ENCODE data around the gene TM9SF1. TPM values are rescaled to one million over a fixed set of nuclear protein-coding genes. Genes with fewer than 3 reads are reported as not detected.

The TM9SF1 gene
- polyA plus RNA-seq, 3 donors = 14.6 to 56.0 (median 51.1) TPM

GRCh38 chr14:24212924-24213865 is 18.0 kb upstream of the TM9SF1 start, which contains the start of gene CHMP4A:
TSS of gene CHMP4A (minus strand) at chr14:24213488. CDS start at chr14:24213439, 49 bp downstream.
- peak; percentile 97 to 99 (median 98) for DNase-seq
- no peaks in the 10 kb centered on the region for H3K9me3 Mint-ChIP-seq
- Histone ChIP-seq H4K20me1 (ENCODE audit: insufficient read depth, low read length) (peaks cover 5% of the 10 kb centered on the region), H3K27ac (ENCODE audit: low read depth in 1 of 2, low read length in 2 of 2) (peak within 1 kb of the TSS; percentile 98 to 99), H3K9ac (ENCODE audit: insufficient read depth, low read length, poor library complexity, severe bottlenecking) (peak within 1 kb of the TSS; percentile 96), H3K9me3 (replicated peaks in 1 of 2; ENCODE audit: control insufficient read depth in 1 of 2, insufficient read depth in 1 of 2, low read length in 2 of 2) (no peaks in the 10 kb centered on the region), H3K4me2 (replicated peaks; ENCODE audit: extremely low read depth, low read length, poor library complexity, severe bottlenecking) (peak within 1 kb of the TSS; percentile 70), H2AFZ (ENCODE audit: insufficient read depth, low read depth, low read length, poor library complexity, severe bottlenecking) (peak within 1 kb of the TSS; percentile 69), H3K4me3 (replicated peaks in 1 of 3; ENCODE audit: low read depth in 2 of 3, low read length in 3 of 3) (peak within 1 kb of the TSS; percentile 50 to 84 (median 81)), H3K36me3 (replicated peaks in 1 of 2; ENCODE audit: control insufficient read depth in 1 of 2, insufficient read depth in 2 of 2, low read length in 2 of 2) (peaks cover 32 to 46% of the 10 kb centered on the region in 2 donors), H3K4me1 (ENCODE audit: control insufficient read depth in 1 of 2, insufficient read depth in 2 of 2, low read length in 2 of 2) (peaks cover 30 to 36% of the 10 kb centered on the region in 2 donors), H3K79me2 (ENCODE audit: insufficient read depth, low read length) (peaks cover 34% of the 10 kb centered on the region), H3K27me3 (ENCODE audit: control insufficient read depth in 2 of 2, insufficient read depth in 2 of 2, low read length in 2 of 2) (no peaks in the 10 kb centered on the region)
- H3K27ac Mint-ChIP-seq = peak within 1 kb of the TSS; percentile 95 to 100 (median 99)
- peak within 1 kb of the TSS; percentile 87 to 94 for H3K4me3 Mint-ChIP-seq
- WGBS (ENCODE audit: insufficient coverage) = under 1% methylated on average over 30 of the region's 53 CpGs
- peaks cover 35% of the 10 kb centered on the region for H3K4me1 Mint-ChIP-seq
- peaks cover 45 to 48% of the 10 kb centered on the region in 2 donors for H3K36me3 Mint-ChIP-seq
- intact Hi-C loops (cut with micrococcal nuclease) = loop anchor here in 1 of 2 donors (10.0 kb wide), 1 partner anchor 92 kb away; the partner anchor contains the start of gene CIDEB
- peaks cover 0 to 4% (median 0%) of the 10 kb centered on the region in 3 donors for H3K27me3 Mint-ChIP-seq (ENCODE audit: low read depth in 3 of 3)
- TF ChIP-seq, protein P1, sequence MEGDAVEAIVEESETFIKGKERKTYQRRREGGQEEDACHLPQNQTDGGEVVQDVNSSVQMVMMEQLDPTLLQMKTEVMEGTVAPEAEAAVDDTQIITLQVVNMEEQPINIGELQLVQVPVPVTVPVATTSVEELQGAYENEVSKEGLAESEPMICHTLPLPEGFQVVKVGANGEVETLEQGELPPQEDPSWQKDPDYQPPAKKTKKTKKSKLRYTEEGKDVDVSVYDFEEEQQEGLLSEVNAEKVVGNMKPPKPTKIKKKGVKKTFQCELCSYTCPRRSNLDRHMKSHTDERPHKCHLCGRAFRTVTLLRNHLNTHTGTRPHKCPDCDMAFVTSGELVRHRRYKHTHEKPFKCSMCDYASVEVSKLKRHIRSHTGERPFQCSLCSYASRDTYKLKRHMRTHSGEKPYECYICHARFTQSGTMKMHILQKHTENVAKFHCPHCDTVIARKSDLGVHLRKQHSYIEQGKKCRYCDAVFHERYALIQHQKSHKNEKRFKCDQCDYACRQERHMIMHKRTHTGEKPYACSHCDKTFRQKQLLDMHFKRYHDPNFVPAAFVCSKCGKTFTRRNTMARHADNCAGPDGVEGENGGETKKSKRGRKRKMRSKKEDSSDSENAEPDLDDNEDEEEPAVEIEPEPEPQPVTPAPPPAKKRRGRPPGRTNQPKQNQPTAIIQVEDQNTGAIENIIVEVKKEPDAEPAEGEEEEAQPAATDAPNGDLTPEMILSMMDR (IDR thresholded peaks at IDR 0.05) = no peak

GRCh38 chr14:24211311-24211710 is 16.1 kb upstream of the TM9SF1 start:
- intact Hi-C loops (cut with micrococcal nuclease) = loop anchor here in 1 of 2 donors (10.0 kb wide), 1 partner anchor 93 kb away; the partner anchor contains the start of gene CIDEB
- H3K27ac ChIP-seq (ENCODE audit: low read depth in 1 of 2, low read length in 2 of 2) = peak overlapping the region in 1 of 2 donors; percentile 33
- peaks cover 39% of the 10 kb centered on the region for H3K79me2 ChIP-seq (ENCODE audit: insufficient read depth, low read length)

More at GRCh38 chr14:24211311-24211710, 16.1 kb upstream of the TM9SF1 start:
- Histone ChIP-seq H2AFZ (ENCODE audit: insufficient read depth, low read depth, low read length, poor library complexity, severe bottlenecking) (no peak overlapping the region), H4K20me1 (ENCODE audit: insufficient read depth, low read length) (peaks cover 24% of the 10 kb centered on the region), H3K9ac (ENCODE audit: insufficient read depth, low read length, poor library complexity, severe bottlenecking) (no peak overlapping the region), H3K4me3 (replicated peaks in 1 of 3; ENCODE audit: low read depth in 2 of 3, low read length in 3 of 3) (no peak overlapping the region), H3K4me1 (ENCODE audit: control insufficient read depth in 1 of 2, insufficient read depth in 2 of 2, low read length in 2 of 2) (peaks cover 28 to 35% of the 10 kb centered on the region in 2 donors), H3K4me2 (replicated peaks; ENCODE audit: extremely low read depth, low read length, poor library complexity, severe bottlenecking) (no peak overlapping the region), H3K27me3 (ENCODE audit: control insufficient read depth in 2 of 2, insufficient read depth in 2 of 2, low read length in 2 of 2) (no peaks in the 10 kb centered on the region), H3K9me3 (replicated peaks in 1 of 2; ENCODE audit: control insufficient read depth in 1 of 2, insufficient read depth in 1 of 2, low read length in 2 of 2) (no peaks in the 10 kb centered on the region), H3K36me3 (replicated peaks in 1 of 2; ENCODE audit: control insufficient read depth in 1 of 2, insufficient read depth in 2 of 2, low read length in 2 of 2) (peaks cover 46 to 55% of the 10 kb centered on the region in 2 donors)
- peaks cover 0 to 4% (median 0%) of the 10 kb centered on the region in 3 donors for H3K27me3 Mint-ChIP-seq (ENCODE audit: low read depth in 3 of 3)
- H3K27ac Mint-ChIP-seq = peak overlapping the region in 3 of 7 donors; percentile 2 to 100 (median 77)
- TF ChIP-seq, protein P1 (IDR thresholded peaks at IDR 0.05) = no peak
- H3K9me3 Mint-ChIP-seq = no peaks in the 10 kb centered on the region
- no peak overlapping the region for H3K4me3 Mint-ChIP-seq
- DNase-seq = no peak
- H3K4me1 Mint-ChIP-seq = peaks cover 36% of the 10 kb centered on the region
- 98% methylated on average over 5 of the region's 6 CpGs for WGBS (ENCODE audit: insufficient coverage)
- H3K36me3 Mint-ChIP-seq = peaks cover 51 to 52% of the 10 kb centered on the region in 2 donors

Measured in CD14-positive monocyte (primary cell).